ENCODE measurements around the gene LRRC3.

The LRRC3 gene

DNA sequence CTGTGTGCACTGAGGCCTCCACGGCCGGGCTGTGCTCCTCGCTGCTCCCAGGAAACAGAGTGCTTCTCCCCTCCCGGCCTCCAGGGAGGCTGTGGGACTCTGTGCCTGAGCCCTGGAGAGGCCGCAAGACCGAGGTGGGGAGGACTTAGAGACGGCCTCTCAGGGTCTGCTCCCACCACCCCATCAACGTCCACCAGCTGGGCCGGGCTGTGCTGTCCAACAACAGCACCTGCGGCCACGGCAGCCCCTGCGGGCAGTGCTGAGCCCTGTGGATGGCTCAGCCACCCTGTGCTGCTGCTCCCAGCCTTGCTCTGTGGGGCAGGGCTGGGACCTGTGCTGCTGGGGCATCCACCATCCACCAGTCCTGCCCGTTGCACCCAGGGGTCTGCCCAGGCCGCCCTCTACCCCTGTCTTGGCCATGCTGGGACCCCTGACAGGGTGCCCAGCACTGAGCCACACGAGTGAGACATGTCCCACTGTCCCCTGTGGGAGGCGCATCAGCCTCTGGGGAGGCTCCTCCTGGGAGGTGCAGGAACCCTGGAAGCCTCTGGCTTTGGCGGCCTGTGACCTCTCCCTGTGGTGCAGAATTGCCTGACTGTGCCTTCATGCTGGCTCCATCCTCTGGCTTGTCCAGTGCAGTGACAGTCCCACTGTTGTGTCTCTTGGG is 31.2 kb upstream of the LRRC3 start:
- no peak for DNase-seq (ENCODE audit: low spot score)

DNA sequence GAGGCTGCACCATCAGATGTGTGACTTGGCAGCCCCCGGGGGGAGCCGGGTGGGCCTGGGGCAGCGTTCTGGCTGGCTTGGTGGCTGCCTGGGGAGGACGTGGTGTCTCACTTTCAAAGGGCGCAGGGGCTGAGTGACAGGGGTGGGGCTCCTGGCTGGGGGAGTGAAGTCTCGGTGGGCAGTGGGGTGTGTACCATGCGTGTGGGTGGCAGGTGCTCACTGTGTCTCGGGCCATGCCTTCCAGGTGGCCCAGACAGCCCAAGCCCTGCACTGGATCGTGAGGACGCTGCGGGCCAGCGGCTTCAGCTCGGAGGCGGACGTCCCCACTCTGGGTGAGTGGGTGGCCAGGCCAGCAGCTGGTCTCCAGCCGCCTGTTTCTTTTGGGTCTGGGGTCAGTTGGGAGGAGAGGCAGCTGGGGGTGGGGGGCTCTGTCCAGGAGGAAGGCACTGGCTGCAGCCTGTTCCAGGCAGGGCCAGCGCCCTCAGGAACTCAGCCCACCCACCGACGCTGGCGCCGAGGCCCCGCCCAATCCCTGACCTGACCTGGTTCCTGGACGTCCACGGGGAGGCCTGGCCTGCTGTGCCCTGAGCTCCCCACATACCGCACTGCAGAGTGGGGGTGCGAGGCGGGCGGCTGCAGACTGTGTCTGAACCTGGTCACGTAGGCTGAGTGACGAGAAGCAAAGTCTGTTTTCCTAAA is 30.6 kb upstream of the LRRC3 start:
- no peak for DNase-seq (ENCODE audit: low spot score)

DNA sequence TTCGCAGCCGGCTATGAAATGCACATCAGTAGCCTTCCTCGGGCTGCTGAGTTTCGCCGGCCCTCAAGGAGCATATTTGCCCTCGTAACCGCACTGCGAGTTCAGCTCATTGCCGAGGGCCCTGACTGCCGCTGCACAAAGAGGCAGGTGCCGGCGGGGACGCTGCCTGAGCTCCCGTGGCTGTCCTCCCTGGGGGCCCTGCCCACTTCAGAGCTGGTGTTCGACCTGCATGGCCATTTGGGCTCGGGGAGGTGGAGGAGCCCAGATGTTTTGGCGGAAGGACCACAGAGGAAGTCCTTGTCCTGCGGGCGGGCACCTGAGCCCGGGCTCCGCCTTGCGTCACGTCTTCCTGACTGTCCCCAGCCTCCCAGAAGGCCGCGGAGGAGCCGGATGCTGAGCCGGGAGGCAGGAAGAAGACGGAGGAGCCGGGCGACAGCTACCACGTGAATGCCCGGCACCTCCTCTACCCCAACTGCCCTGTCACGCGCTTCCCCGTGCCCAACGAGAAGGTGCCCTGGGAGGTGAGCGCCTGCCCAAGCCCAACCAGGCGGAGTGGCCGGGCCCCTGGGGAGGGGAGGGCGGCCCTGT is 29.9 kb upstream of the LRRC3 start:
- DNase-seq (ENCODE audit: low spot score), result no peak

DNA sequence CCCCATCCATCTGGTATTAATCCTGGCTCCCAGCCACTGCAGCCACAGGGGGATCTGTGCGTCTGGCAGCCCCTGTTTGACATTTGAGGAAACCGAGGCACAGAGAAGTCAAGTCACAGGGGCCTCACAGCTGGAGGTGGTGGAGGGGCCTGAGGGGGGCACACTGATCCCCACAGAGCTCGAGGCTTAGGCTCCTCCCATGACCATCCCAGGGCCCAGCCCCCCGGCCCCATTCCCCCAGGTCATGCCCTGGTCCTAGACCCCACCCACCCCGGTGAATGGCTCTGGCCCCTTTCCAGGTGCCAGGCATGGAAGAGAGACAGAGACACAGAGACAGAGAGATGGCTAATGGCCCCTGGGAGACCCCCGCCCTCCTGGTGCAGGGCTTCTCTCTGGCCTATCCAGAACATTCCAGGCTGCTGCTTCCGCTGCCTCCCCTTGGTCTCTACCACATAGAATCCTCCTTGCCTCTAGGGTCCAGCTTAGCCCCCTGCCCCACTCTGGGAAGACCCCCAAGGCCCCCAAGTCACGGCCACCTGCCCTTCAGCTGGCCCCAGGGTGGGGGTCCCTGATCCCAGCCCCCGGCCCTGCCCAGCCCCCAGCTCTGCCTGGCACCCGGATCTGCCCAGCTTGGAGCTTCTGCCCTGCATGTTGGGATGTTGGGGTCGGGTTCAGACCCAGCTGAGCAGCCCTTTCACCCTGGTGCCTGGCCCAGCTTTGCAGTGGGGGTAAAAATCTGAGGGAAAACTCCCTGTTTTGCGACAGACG is 29.2 kb upstream of the LRRC3 start:
- DNase-seq (ENCODE audit: low spot score), result no peak

DNA sequence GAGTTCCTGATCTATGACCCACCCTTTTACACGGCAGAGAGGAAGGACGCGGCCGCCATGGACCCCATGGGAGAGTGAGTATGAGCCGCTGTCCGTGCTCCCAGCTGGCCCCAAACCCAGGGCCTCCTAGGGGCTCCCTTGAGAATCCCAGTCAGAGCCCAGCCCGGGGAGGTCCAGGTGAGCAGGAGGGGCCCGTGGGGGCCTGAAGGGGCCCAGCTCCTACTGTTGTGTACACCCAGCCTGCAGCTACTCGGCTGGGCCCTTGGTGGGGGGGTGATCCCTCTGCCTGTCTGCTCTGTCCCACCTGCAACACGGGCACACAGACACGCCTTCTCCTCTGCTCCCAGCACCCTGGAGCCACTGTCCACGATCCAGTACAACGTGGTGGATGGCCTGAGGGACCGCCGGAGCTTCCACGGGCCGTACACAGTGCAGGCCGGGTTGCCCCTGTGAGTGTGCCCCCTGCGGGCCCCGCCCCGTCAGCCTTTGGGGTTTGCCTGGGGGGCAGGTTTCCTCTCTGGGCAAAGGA is 28.6 kb upstream of the LRRC3 start:
- DNase-seq (ENCODE audit: low spot score), result no peak

DNA sequence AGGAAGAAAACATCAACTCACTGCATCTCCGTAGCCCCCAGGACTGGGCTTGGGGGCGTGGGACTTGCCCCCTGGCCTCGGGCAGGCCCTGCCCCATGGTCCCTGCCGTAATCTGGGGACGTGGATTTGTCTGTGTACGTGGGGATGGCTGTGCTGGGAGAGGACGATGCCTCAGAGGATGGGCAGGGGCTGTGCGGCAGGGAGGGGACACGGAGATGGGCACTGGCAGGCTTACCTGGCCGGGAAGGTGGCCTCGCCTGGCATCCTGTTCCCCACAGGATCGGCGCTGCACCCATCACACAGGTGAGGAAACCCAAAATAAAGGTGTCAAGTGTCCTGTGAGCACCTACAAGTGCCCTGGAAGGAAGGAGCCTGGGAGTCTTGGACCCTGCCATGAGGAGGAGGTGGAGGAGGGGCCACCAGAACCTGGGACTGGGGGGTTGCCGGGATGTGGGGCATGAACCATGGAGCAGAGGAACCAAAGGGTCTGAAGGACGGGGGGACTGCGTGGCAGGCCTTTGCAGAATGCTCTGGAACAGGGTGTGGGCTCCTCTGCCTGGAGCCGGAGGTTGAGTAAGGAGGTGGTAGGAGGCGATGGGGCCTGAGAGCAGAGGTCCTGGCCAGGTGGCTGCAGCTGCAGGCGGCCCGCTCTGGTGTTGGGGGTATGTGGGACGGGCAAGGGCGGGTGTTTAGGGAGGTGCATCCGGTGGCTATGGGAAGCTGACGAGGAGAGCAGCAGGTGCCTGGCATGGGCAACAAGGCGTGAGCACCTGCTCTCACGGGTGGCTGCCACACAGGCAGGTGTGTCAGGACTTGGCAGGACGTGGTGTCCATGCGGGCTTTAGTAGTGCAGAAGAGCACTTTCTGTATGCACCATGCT is 27.8 kb upstream of the LRRC3 start:
- DNase-seq (ENCODE audit: low spot score), result no peak

DNA sequence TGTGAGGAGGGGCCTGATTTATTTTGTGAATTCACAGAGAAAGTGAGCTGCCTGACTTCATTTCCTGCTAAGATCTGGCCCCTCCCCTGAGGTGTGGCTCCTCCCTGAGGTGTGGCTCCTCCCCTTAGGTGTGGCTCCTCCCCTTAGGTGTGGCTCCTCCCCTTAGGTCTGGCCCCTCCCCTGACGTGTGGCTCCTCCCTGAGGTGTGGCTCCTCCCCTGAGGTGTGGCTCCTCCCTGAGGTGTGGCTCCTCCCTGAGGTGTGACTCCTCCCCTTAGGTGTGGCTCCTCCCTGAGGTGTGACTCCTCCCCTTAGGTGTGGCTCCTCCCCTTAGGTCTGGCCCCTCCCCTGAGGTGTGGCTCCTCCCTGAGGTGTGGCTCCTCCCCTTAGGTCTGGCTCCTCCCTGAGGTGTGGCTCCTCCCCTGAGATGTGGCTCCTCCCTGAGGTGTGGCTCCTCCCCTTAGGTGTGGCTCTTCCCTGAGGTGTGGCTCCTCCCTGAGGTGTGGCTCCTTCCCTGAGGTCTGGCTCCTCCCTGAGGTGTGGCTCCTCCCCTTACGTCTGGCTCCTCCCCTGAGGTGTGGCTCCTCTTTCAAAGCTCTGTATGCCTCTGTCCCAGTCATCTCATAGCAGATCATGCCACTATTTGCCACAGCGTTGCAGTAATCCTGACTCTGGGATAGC is 26.9 kb upstream of the LRRC3 start:
- DNase-seq (ENCODE audit: low spot score), result no peak

DNA sequence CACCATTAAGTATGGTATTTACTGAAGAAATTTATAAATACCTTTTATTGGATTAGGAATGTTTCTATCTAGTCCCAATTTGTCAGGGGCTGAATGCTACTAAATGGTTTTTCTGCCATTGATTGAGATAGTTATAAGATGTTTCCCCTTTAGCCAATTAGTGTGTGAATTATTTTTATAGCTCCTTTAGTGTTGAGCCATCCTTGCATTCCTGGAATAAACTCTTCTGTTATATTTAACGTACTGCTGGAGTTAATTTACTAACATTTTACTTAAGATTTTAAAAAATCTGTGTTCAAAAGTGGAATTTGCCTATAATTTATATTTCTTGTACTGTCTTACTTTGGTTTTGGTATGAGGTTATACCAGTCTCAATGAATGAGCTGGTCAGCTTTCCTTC is 25.4 kb upstream of the LRRC3 start:
- no peak for DNase-seq (ENCODE audit: low spot score)

DNA sequence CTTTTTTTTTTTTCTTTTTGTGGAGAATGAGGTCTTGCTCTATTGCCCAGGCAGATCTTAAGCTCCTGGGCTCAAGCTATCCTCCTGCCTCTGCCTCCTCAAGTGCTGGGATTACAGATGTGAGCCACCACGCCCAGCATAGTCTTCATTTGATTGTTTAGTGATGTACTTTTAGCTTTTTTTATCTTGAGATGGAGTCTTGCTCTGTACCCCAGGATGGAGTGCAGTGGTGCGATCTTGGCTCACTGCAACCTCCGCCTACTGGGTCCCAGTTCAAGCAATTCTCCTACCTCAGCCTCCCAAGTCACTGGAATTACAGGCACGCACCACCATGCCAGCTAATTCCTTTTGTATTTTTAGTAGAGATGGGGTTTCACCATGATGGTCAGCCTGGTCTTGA is 24.0 kb upstream of the LRRC3 start:
- DNase-seq (ENCODE audit: low spot score), result no peak

DNA sequence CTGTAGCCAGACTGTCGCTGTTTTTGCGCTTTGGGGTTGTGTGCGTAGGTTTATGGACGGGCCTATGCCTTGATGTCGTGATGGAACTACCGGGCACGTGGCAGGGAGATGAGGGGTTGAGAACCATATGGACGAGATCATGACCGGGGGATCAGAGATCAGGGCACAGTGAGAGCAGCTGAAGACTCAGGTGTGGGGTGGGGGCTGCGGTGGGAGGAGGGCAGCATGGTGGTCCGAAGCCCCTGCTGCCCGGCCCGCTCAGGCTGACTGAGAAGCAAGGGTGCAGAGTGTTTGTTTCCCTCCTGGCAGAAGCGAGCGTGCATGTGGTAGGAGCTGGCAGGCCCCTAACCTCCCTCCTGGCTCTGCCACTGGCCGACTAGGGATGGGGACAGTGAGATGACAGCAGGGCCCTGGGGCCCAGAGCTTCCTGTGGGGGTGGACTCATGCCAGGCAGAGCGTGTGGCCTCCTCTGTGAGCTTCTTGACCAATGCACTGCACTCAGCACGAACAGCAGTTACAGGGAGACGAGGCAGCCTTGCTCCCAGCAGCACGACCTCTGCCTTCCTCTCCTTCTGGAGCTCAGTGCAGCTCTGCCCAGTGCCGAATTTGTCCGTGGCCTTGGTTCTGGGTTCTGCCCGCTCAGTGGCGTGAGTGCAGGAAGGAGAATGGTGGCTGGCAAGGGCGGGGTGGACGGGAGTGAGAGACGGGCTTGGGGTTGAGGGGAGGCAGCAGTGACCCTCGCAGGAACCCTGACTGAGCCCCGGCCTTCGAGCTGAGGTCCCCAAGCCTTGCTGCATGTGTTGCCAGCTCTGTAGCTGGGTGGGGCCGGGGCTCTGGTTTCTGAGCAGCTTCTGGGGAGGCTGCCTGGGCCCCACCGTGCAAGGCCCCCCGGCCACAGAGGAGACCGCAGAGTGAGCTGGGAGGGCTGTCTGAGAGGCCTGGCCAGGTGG is 22.2 kb upstream of the LRRC3 start:
- no peak for DNase-seq (ENCODE audit: low spot score)

DNA sequence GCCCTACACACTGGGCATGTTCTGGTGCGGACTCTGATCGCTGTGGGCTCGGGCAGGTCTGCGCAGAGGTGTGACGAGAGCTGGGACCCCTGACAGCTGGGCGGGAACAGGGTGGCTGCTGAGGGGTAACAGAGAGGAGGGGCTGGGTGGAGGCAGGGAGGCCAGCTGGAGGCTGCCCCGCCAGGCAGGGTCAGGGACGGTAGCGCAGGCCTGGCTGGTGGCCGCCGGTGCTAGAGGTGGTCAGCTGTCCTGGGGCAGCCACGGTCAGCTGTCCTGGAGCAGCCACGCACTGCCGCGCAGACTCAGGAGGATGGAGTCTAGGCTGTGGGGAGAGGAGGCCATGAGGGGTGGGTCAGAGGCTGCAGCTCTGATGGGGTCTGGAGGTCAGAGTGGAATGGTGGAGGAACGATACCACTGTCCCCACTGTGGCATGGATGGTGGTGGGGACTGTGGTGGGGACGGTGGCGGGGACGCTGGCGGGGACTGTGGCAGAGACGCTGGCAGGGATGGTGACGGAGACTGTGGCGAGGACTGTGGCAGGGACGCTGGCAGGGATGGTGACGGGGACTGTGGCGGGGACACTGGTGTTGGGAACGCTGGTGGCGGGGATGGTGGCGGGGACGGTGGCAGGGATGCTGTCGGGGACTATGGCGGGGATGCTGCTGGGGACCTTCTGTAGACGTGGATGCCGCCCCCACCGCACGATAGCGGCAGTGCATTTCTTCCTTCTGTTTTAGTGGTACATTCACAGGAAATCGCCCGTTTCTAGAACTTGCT is 21.3 kb upstream of the LRRC3 start:
- no peak for DNase-seq (ENCODE audit: low spot score)

DNA sequence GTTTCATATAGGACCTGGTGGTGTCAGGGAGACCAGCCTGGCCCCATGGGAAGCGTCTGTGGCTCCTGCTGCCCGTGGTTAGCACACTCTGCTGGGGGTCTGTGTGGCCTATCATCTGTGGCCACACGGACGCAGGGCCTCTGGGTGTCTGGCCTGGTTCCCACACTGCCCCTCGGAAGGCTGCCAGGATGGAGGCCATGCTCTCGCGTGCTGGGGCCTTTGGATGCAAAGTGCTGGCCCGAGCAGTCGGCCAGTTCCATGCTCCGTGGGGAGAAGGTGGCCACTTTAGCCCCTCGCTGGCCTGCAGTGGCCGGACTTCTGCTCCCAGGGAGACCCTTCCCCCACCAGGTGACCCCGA is 20.8 kb upstream of the LRRC3 start:
- no peak for DNase-seq (ENCODE audit: low spot score)

DNA sequence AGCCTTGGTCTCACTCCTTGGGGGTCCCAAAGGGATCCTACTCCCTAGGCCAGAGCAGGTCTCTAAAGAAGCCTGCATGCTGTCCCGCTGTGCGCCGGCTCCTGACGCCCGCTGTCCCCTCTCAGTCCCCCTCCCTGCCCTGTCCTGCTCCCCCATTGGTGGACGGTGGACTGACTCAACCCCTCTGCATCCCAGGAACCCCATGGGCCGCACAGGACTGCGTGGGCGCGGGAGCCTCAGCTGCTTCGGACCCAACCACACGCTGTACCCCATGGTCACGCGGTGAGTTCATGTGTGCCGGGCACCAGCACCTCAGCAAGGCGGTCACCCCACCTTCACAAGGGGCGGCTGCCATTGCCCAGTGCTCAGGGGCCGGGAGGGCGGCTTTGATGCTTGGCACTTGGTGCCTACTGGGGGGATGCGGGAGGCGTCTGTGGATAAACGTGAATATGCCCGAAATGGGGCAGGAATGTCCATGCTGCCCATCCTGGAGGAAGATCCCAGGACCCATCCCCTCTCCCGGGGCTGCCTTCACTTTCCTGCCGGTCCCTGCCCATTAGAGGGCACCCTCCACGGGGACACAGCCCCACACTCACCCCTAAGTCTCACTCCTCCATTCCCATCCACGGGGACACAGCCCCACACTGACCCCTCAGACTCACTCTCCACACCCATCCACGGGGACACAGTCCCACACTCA is 20.2 kb upstream of the LRRC3 start:
- no peak for DNase-seq (ENCODE audit: low spot score)

DNA sequence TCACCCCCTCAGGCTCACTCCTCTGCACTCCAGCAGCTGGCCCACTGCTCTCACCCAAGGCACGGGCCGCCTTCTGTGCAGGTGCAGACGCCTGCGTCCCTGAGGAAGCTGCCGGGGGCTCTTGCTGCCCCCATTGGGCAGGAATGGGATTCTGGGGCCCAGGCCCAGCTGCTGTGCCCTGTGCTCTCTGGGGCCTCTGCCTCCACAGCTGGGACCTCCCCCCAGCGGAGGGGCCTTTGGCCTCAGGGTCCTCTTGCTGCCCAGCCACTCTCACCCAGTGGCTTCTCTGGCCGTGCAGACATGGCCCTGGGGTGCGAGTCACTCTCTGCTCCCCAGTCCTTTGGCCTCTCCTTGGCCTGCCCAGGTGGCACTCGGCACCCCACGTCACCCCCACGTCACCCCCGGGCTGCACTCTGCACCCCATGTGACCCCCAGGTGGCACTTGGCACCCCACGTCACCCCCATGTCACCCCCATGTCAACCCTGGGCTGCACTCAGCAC is 19.1 kb upstream of the LRRC3 start:
- no peak for DNase-seq (ENCODE audit: low spot score)

DNA sequence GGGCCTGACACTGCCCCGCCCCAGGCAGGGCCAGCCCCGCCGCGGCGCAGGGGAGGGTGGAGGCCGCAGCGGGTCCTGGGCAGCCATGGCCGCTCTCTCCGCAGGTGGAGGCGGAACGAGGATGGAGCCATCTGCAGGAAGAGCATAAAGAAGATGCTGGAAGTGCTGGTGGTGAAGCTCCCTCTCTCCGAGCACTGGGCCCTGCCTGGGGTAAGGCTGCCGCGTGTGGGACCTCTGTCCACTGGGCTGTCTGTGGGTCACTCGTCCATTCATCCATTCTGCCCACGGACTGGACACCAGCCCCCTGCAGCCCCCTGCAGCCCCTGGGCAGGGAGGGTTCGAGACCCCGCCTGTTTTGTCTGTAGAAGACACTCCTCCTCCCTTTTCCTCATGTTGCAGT is 18.4 kb upstream of the LRRC3 start:
- DNase-seq (ENCODE audit: low spot score), result no peak

DNA sequence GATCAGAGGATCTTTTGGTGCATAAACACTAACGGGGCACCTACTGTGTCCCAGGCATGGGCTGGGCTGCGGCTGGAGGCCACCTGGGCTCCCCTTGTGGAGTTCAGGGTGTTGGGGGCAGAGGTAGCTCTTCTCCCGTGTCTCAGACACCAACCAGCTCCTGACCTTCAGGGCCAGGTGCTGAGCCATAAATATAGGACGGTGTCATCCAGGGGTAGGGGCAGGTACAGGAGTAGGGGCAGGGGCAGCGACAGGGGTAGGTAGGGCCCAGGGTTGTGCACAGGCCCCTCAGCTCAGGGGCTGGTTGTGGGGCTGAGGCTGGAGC is 18.0 kb upstream of the LRRC3 start:
- no peak for DNase-seq (ENCODE audit: low spot score)

DNA sequence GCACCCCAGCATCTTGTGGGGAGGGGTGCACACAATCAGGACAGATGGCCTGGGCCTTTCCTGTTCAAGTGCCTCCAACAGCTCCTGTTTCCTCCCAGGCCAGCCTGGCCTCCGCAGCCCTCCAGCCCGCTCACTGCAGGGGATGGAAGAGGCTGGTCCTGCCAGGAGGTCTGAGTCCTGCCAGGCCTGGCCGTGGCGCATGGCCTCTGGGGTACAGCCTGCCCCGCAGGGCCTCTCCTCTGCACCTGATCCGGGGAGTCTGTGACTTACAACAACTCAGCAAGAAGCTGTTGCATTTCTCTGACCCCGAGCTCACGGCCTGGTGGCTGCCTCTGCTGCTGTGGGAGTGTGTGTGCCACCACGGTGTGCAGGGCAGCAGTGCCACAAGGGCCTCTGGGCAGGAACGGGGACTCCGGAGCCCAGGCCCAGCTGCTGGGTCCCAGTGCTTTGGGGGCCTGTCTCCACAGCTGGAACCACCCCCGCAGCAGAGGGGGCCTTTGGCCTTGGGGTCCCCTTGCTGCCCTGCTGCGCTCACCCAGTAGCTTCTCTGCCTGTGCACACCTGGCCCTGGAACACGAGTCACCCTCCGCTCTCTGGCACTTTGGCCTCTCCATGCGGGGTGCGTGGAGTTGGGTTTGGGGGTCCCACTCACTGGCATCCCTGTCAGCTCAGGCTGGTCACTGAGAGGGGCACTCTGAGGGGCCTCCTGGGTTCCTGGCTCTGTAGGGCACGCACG is 17.4 kb upstream of the LRRC3 start:
- DNase-seq (ENCODE audit: low spot score), result no peak

Measured in CD4-positive, alpha-beta T cell treated with Interleukin-6 at 100 ng/mL for 8 hours (primary cell).